Heart right ventricle (tissue), 16 donors: ENCODE results near the gene ARMC2. TPM values are rescaled to one million over a fixed set of nuclear protein-coding genes. Genes with fewer than 3 reads are reported as not detected.
"Not testable (repeated sequence)": the region's sequence is repeated elsewhere in the genome, so short reads cannot be mapped to it uniquely, and the experiment has no call there.

ENCODE experiments used
- ATAC-seq, 8 donors: fragments of 200-7000 bp; cut with Tn5 transposase; one replicate each; pipeline ENCODE4 v1.9.1; 2020; ENCODE audit warnings: mild to moderate bottlenecking in 8 of 8, moderate library complexity in 8 of 8, moderate number of reproducible peaks in 1 of 8
- DNase-seq, 2 donors: peaks; one replicate each; pipeline ENCODE4 v3.0.0-alpha.2; 2020
- H3K27ac ChIP-seq, 10 donors: fragments of 200-600 bp; sonication (generic) in 2 of 10; one replicate each; pipeline versions ENCODE4 v1.5.0 to v1.8.0; 2020 to 2022; ENCODE audit warnings: mild to moderate bottlenecking in 3 of 10
- H3K27me3 ChIP-seq, 7 donors: fragments of 200-600 bp; one replicate each; pipeline ENCODE4 v1.8.0; 2021 to 2022; ENCODE audit warnings: mild to moderate bottlenecking in 2 of 7
- H3K36me3 ChIP-seq, 9 donors: fragments of 200-600 bp; sonication (generic) in 1 of 9; one replicate each; pipeline versions ENCODE4 v1.5.0 to v1.8.0; 2020 to 2022; ENCODE audit warnings: mild to moderate bottlenecking in 2 of 9
- H3K4me1 ChIP-seq, 9 donors: fragments of 200-600 bp; sonication (generic) in 1 of 9; one replicate each; pipeline versions ENCODE4 v1.5.0 to v1.8.0; 2020 to 2022; ENCODE audit warnings: mild to moderate bottlenecking in 4 of 9
- H3K4me3 ChIP-seq, 10 donors: fragments of 200-600 bp; sonication (generic) in 2 of 10; one replicate each; pipeline versions ENCODE4 v1.5.0 to v1.8.0; 2020 to 2022; ENCODE audit warnings: mild to moderate bottlenecking in 7 of 10, moderate library complexity in 2 of 10
- H3K9me3 ChIP-seq, 11 donors: fragments of 200-600 bp in 10 of 11; sonication (generic) in 2 of 11; one replicate each; pipeline versions ENCODE4 v1.5.0 to v1.8.0; 2013 to 2022; ENCODE audit warnings: mild to moderate bottlenecking in 2 of 11, control low read depth in 1 of 11, moderate library complexity in 1 of 11
- WGBS, 2 donors: extraction: QIAGEN DNeasy Blood & Tissue Kit; methylation state at CpG; one replicate each; pipeline ENCODE4 v1.1.7; 2013; ENCODE audit warnings: inconsistent platforms in 1 of 2; 5-methylcytosine and 5-hydroxymethylcytosine counted together
- intact Hi-C, 10 donors: fragments of 100-400 bp; cut with DNase I; formaldehyde crosslinking; loops; one replicate each; pipeline versions ENCODE4 v1.11.1 to v1.14.2; 2022
- polyA plus RNA-seq, 2 donors: library from polyadenylated mRNA; stranded (reverse); fragments of 200-250 nt; gene quantifications; one replicate each; pipeline ENCODE4 v1.2.3, GENCODE V29; 2013
- total RNA-seq, 10 donors: library from RNA; stranded (reverse); fragmentation: NEBNext Ultra II Directional in 3 of 10; extraction: Animal tissue kit (Norgen Biotek cat#: 25700) in 3 of 10; gene quantifications; one replicate each; pipeline versions ENCODE4 v1.2.1 to v1.2.4, GENCODE V29; 2021 to 2023
- TF ChIP-seq, protein P1 (sequence below), 9 donors: fragments of 200-600 bp; sonication (generic) in 2 of 9; IDR thresholded peaks; one replicate each; pipeline versions ENCODE4 v1.5.0 to v1.8.0; 2021 to 2022; ENCODE audit warnings: antibody characterized with exemption in 9 of 9, mild to moderate bottlenecking in 5 of 9, moderate library complexity in 1 of 9
- donor health status: Arrhythmogenic right ventricular cardiomyopathy.
- donor health status: ischemic (EF 13 %, LVEDD 7.1; RV severe dilation, severe dysfunction).
- donor health status: healthy with polysubstance abuse.
- donor health status: DM: no; HTN: yes; CAD: no.
- donor health status: DM: no; HTN: no; CAD: no.
- donor health status: ischemic (EF 25% LVEDD 6.9; RV normal size, moderate dysfunction).
- donor health status: ischemic (EF 25% LVEDD 5.7; RV mildly dilated, moderate dysfunction).
- donor health status: healthy.
- donor health status: DM: yes; HTN: yes; CAD: no.
- donor health status: Ischemic cardiomyopathy.
- donor health status: ischemic (EF 35%, LVEDD 5.7; RV mildly dilated, moderate dysfunction).
- donor health status: nonischemic (EF 11% LVEDD 7.7; RV severe dilation, severe dysfunction).
- donor health status: DM: yes; HTN: yes; CAD: no.
- donor health status: PGD.
- donor health status: ischemic (EF 29% LVEDD 5.4; RV normal size, mild dysfunction).
- donor health status: nonischemic (EF 23%, LVEDD 6.1; RV moderate dilation, normal function).

The ARMC2 gene
- total and polyA plus RNA-seq, 12 donors = 2.5 to 16.4 (median 12.3) TPM

DNA sequence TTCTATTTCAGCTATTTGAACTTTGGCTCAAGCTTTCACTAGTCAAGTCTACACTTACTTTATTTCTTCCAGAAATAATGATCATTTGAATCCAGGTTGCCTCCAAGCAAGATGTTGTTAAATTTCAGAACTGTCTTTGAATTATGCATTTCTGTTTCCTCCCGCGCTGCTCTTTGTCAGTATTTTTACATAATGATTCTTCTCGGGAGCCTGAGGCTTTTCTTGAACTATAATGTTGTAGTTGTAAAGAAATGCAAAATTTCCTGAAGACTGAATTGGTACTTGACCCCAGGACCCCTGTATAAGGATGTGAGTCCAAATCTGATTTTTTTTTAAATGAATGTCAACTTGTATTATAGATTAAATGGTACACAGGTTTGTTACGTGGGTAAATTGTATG, 80.4 kb downstream of the ARMC2 start:
- intact Hi-C loops = no loop called here
- Histone ChIP-seq H3K27ac (no peak overlapping the region), H3K4me3 (no peak overlapping the region), H3K9me3 (no peaks in the 10 kb centered on the region), H3K36me3 (no peaks in the 10 kb centered on the region), H3K27me3 (no peaks in the 10 kb centered on the region), H3K4me1 (peaks cover 0 to 8% (median 0%) of the 10 kb centered on the region in 9 donors)
- TF ChIP-seq, protein P1, sequence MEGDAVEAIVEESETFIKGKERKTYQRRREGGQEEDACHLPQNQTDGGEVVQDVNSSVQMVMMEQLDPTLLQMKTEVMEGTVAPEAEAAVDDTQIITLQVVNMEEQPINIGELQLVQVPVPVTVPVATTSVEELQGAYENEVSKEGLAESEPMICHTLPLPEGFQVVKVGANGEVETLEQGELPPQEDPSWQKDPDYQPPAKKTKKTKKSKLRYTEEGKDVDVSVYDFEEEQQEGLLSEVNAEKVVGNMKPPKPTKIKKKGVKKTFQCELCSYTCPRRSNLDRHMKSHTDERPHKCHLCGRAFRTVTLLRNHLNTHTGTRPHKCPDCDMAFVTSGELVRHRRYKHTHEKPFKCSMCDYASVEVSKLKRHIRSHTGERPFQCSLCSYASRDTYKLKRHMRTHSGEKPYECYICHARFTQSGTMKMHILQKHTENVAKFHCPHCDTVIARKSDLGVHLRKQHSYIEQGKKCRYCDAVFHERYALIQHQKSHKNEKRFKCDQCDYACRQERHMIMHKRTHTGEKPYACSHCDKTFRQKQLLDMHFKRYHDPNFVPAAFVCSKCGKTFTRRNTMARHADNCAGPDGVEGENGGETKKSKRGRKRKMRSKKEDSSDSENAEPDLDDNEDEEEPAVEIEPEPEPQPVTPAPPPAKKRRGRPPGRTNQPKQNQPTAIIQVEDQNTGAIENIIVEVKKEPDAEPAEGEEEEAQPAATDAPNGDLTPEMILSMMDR (IDR thresholded peaks at IDR 0.05) = no peak
- DNase-seq (no peak), ATAC-seq (no peak)
- WGBS, 2 donors = 90 to 92% methylated on average over 4 of the region's 4 CpGs

DNA sequence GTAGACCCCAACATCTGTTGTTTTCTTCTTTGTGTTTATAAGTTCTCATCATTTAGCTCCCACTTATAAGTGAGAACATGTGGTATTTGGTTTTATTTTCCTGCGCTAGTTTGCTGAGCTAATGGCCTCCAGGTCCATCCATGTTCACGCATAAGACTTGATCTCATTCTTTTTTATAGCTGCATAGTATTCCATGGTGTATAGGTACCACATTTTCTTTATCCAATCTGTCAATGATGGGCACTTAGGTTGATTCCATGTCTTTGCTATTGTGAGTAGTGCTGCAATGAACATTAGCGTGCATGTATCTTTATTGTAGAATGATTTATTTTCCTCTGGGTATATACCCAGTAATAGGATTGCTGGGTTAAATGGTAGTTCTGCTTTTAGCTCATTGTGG, 82.9 kb downstream of the ARMC2 start:
- H3K4me3 ChIP-seq, H3K27ac ChIP-seq, H3K4me1 ChIP-seq, ATAC-seq, H3K27me3 ChIP-seq, H3K36me3 ChIP-seq, intact Hi-C loops, H3K9me3 ChIP-seq, DNase-seq: not testable (repeated sequence)
- WGBS, 2 donors = 97 to 99% methylated on average over 3 of the region's 3 CpGs

DNA sequence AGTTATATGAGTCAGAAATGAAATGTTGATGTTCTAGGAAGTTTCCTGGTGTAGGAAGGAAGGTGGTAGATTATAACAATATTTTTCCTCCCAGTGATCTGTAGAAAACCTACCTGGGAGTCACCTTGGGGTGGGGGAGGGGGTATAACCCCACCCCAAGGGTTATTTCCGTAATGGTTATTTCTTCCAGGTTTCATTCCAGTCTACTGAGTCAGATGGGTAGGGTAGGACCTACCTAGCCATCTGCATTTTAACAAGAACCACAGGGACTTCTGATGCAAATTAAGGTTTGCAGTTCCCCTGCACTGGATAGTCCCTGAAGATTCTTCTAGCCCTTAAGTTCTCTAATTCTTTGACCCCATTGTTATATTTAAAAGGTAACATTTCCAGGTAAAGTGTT, 88.9 kb downstream of the ARMC2 start:
- DNase-seq (no peak), ATAC-seq (no peak)
- WGBS, 2 donors = 98 to 100% methylated on average over 1 of the region's 1 CpG
- Histone ChIP-seq H3K36me3 (no peaks in the 10 kb centered on the region), H3K9me3 (no peaks in the 10 kb centered on the region), H3K27me3 (no peaks in the 10 kb centered on the region), H3K4me3 (no peak overlapping the region), H3K27ac (no peak overlapping the region), H3K4me1 (peaks cover 0 to 11% (median 5%) of the 10 kb centered on the region in 9 donors)
- TF ChIP-seq, protein P1 (IDR thresholded peaks at IDR 0.05) = no peak
- intact Hi-C loops = no loop called here

DNA sequence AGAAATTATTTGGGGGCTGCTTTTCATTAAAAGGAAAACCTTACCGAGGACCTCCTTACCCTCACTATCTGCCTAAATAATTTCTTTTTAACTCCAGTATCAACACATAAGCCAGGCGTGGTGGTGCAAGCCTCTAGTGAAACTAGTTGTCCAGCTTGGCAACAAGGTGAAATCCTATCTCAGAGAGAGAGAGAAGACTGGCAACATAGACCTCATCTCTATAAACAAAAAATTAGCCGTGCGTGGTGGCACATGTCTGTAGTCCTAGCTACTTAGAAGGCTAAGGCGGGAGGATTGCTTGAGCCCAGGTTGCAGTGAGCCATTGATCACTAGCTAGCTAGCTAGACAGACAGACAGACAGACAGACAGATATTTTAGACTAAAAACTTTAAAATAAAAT, 92.5 kb downstream of the ARMC2 start:
- TF ChIP-seq, protein P1 (IDR thresholded peaks at IDR 0.05) = no peak
- Histone ChIP-seq H3K4me1 (peaks cover 13 to 46% (median 40%) of the 10 kb centered on the region in 9 donors), H3K4me3 (no peak overlapping the region), H3K27ac (no peak overlapping the region), H3K27me3 (no peaks in the 10 kb centered on the region), H3K9me3 (no peaks in the 10 kb centered on the region), H3K36me3 (no peaks in the 10 kb centered on the region)
- 60 to 80% methylated on average over 5 of the region's 5 CpGs for WGBS, 2 donors
- ATAC-seq = no peak
- no peak for DNase-seq
- intact Hi-C loops = loop anchor here in 5 of 10 donors (5.0 to 10.0 kb wide), 5 partner anchors 33 to 134 kb away; no protein-coding TSS in a partner anchor

DNA sequence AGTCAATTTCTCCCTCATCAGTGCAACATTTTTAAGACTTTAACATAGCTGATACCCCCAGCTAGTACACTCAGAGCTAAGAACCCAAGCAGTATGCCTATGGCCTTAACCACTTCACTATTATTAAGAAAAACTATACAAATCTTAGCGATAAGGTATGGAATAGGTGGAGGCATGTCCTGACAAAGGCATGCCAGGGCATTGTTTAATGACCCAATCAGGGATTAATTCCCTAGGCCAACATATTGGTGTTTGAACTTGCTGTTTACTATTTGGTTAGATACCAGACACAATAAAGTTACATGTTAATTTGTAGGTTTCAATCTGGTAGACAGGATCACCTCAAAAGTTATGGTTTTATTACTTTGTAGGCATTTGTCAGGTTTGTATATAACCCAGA, 93.1 kb downstream of the ARMC2 start:
- Histone ChIP-seq H3K4me3 (no peak overlapping the region), H3K27me3 (no peaks in the 10 kb centered on the region), H3K36me3 (no peaks in the 10 kb centered on the region), H3K4me1 (peaks cover 13 to 52% (median 46%) of the 10 kb centered on the region in 9 donors), H3K9me3 (no peaks in the 10 kb centered on the region), H3K27ac (peak overlapping the region in 1 of 10 donors; percentile 98)
- intact Hi-C loops = loop anchor here in 5 of 10 donors (5.0 to 10.0 kb wide), 5 partner anchors 34 to 134 kb away; no protein-coding TSS in a partner anchor
- TF ChIP-seq, protein P1 (IDR thresholded peaks at IDR 0.05) = no peak
- ATAC-seq = no peak
- DNase-seq = no peak
- 97 to 100% methylated on average over 1 of the region's 1 CpG for WGBS, 2 donors
